ENCODE data around the gene PRAC2.

The PRAC2 gene

GRCh38 chr17:48720266-48721008 is 2.5 kb upstream of the PRAC2 start:
- peak; percentile 24 for DNase-seq

DNA sequence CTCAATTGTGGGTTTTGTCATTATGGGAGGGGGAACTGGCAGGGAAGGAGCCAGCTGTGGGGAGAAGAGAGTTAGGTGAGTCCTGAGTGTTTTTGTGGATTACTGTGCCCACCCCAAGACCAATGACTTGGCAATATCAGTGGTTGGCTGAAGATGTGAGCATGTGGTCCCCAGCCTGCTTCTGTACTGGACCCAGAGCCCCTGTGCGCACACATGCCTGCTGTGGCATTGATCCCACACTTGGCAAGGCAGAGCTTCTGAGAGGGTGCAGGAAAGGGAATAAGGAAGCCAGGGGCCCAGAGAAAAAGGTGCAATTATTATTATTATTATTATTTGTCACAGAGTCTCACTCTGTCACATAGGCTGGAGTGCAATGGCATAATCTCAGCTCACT is 2.0 kb upstream of the PRAC2 start:
- DNase-seq, result no peak

DNA sequence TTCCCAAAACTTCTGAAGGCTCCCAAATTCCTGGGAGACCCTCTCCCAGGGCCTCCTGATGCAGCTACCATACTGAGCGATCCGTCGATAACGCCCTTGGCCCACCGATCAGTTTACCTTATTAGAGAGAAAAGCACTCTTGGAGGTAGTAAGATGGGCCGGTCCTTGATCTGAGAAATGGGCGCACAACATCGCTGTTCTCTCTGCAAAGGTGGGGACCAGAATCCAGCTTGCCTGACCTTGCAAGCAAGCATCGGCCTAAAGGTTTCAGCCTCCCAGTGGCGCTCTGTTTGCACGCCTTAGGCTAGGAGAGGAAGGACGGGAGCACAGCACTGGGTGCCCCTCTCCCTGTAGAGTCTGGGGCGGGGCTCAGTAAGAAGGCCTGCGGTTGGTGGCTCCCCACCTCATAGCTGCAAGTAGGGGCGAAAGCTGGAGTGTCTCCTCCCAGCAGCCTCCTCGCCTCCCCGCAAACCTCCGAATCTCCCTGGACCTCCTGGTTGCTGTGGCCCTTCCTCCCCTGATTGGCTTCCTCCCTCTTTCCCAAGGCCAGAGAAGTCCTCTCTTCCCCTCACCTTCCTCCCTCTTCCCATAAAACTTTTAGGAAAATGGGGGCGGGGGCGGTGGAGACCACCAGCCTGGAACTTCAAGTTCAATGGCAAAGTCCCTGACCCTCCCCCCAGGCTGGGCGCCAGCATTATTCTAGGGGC is 631 bp upstream of the PRAC2 start, which contains the start of gene PRAC1:
TSS of gene PRAC1 (minus strand) at position 318 of the 707 bp plus-strand sequence. CDS start at position 192, 126 bp downstream.
- DNase-seq, result no peak

GRCh38 chr17:48723423-48724250 is 652 bp downstream of the PRAC2 start:
- no peak for DNase-seq

DNA sequence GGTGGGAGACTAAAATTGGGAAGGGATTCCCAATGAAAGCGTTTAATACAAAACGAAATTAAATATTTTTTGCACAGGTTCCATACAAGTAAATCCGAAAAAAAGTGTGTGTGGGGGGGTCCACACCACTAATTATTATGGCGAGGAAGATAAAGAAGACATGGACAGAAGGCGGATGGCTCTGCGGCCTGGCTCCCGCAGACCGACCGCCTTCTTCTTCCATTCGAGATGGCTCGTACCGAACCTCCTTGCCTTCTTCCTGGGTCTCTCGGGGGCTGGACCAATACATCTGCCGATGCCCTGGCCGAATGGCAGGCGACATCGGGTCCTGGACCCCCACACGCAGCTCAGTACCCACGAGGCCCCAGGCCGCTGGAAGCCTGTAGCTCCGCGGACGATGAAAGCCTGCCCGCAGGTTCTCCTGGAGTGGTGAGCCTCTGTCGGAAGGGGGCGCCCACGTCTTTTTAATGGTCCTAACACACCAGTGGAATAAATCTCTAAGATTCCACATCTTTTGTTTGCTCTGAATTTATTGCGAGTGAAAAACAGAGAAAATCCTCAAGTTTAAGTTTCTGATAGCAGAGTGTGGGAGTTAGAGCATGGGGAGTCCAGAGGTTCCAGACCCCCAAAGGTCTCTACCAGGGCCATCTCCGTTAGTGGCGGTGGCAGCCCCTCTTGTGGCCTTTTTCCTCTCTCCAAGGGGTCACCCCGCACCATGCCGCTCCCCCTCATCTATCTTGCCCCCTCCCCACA is 1.4 kb downstream of the PRAC2 start:
- peak; percentile 89 for DNase-seq

GRCh38 chr17:48725004-48725287 is 2.0 kb downstream of the PRAC2 start:
- no peak for DNase-seq

- no peak for DNase-seq
Observed at GRCh38 chr17:48725288-48726064, 2.5 kb downstream of the PRAC2 start.

DNA sequence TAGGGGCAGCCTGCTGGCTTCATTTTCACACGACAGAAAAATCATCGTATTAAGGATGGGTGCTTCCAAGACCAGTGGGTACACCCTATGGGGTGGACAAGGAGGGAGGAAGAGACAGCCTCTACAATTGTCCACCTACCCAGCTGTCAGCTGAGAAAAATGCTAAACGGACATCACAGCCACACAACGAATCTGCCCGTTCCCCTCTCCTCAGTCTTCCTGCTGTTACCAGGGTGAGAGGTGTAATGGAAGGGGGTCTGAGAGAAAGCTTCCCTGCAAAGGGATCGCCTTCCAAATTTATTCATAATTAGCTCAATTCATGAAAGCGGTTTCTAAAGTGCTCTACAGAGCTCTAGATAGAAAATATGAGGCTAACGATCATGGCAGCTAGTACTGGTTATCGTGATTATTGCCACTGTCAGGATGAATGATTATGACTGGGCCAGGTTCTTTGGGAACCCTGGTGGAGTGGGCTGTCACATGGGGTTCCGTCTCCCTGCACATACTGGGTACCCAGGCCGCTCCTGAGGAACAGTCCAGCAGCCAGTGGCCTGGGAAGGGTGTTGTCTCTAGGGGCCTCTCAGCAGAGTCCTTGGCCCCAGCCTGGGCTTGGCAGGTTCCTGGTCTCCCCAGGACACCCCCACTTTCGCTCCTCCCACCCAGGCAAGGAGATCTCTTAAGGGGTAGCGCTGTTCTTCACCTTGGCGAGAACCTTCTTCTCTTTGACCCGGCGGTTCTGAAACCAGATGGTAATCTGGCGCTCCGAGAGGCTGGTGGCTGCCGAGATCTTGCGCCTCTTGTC is 3.3 kb downstream of the PRAC2 start:
- DNase-seq, result no peak

GRCh38 chr17:48726916-48727286 is 3.9 kb downstream of the PRAC2 start:
- DNase-seq, result no peak

DNA sequence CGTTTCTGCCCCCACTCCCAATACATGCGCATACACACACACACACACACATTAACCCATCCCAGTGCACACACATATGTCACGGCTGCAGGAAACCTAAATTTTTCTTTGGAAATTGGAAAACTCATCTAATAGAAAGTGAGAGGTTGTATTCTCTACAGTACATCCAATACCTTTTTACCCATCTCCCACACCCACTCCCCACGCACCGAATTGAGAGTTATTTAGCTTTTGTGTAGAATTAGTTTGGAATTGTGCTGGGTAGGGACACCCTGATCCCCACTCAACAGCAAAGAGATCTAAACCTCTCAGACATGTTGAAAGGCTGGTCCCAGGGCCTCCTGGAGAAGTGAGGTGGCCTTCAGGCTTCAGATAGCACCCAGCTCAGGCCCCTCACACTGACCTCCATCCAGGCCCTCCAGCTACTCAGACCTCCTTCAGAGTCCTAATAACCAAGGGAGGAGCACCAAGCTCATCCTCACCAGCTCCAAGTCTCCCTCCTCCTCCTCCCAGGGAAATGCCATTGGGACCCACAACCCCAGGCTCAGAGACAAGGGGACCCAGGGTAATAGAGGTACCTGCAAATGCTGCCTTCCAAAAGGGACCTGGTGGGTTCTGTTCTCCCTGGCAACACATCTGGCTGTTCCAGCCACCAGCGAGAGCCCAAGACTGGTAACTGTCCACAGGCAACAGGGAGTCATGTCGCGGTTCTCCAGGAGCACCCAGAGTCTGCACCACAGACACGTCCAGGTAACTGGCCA is 4.6 kb downstream of the PRAC2 start:
- no peak for DNase-seq

- DNase-seq, result peak; percentile 57
Observed at GRCh38 chr17:48728232-48729231, 5.5 kb downstream of the PRAC2 start, which contains the start of gene HOXB13. TSS of gene HOXB13 (minus strand) at chr17:48728750. CDS start at chr17:48728593, 157 bp downstream.

GRCh38 chr17:48729335-48730239 is 6.6 kb downstream of the PRAC2 start:
- DNase-seq, result no peak

DNA sequence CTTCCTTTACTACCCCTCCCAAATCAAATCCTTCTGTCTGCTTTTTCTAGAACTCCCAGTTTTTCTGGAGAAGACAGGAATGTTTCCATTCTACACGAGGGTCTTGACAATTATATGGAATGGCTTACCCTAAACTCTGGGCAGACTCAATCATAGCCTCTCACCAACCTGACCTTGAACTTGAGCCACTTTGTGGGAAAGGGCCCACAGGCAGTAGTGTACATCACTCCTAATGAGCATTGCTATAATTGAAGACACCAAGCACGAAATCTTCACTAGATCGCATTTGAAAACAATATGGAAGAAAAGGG is 7.2 kb downstream of the PRAC2 start:
- DNase-seq, result no peak

GRCh38 chr17:48731355-48731754 is 8.4 kb downstream of the PRAC2 start:
- no peak for DNase-seq

GRCh38 chr17:48732688-48733629 is 10.0 kb downstream of the PRAC2 start:
- no peak for DNase-seq

DNA sequence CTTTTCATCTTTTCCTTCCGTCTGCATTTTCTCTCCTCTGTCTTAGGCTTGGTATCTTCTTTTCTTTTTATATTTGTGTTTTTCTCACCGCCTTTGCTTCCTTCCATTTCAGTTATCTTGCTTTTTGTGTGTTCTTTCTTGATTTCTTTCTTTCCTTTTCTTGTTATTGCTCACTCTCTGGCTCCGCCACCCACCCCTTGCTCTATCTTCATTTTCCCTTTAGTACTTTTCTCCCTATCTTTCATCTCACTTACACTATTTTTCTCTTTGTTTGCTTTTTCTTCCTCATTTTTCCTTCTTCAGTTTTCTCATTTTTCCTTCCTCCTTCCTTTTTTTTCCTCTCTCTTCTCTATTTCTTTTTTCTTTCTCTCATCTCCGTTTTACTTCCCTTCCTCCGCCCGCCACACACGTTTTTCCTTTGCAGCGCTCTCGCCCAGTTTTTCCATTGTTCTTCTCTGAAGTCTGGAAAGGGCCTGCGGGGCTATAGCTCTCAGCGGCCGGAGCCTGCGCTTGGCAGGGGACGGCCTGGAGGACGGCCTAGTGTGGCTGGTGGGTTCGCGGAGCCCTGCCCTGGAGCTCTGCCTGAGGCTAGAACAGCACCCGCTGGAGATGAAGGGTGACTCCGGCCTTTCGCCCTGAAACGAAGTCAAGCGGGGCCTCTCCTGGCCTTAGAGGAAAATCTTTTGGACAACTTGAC is 10.8 kb downstream of the PRAC2 start:
- no peak for DNase-seq
